HepG2 (cell line): ENCODE results near the gene RSPRY1. TPM values are rescaled to one million over a fixed set of nuclear protein-coding genes. Genes with fewer than 3 reads are reported as not detected.

Source experiments
- ATAC-seq: fragments of 200-7000 bp; cut with Tn5 transposase; 3 replicates; pipeline ENCODE4 v1.9.1; 2020; ENCODE audit warnings: mild to moderate bottlenecking, moderate library complexity
- BruUV-seq: library from RNA; stranded (reverse); fragments of 400-500 nt; replicated peaks from 2 replicates; lab custom pipeline; 2021; lab: Mats Ljungman, UMichigan
- CTCF ChIA-PET: fragments of 300-600 bp; formaldehyde crosslinking; extraction: SDS; loops from one replicate; lab custom pipeline; 2021; ENCODE audit warnings: low total read pairs, inconsistent platforms, low intra/inter-chr PET ratio; lab: Yijun Ruan, JAX
- POLR2A ChIA-PET: fragments of 350-600 bp; sonication (Branson Sonifier 250); formaldehyde crosslinking; loops from one replicate; lab custom pipeline; 2020; ENCODE audit warnings: antibody characterized with exemption, inconsistent platforms; lab: Yijun Ruan, JAX
- DNase-seq: peaks from one replicate; pipeline ENCODE4 v3.0.0-alpha.2; 2015; ENCODE audit warnings: low spot score
- FAIRE-seq: peaks from 3 replicates; lab custom pipeline; 2011; peaks lifted over from hg19 to GRCh38; lab: Jason Lieb, UNC
- H2AFZ ChIP-seq: one replicate; pipeline ENCODE4 v1.6.1; 2011; ENCODE audit warnings: low read length, inconsistent platforms
- H3K27ac ChIP-seq: fragments of 300-600 bp; 3 replicates; pipeline ENCODE4 v1.8.0; 2011; ENCODE audit warnings: mixed run types, mild to moderate bottlenecking, mixed read lengths, low read length, inconsistent platforms; ENCODE audit not compliant: insufficient read depth; ENCODE audit errors: extremely low read length
- H3K27me3 ChIP-seq, 2 experiments: fragments of 200-600 bp in 1 of 2; 2 replicates in 1 of 2; 3 replicates in 1 of 2; pipeline versions ENCODE4 v1.6.0 to v1.8.0; 2011; ENCODE audit warnings: low read length in 2 of 2, mild to moderate bottlenecking in 2 of 2, moderate library complexity in 2 of 2, inconsistent platforms in 1 of 2; ENCODE audit not compliant: insufficient read depth in 2 of 2, control insufficient read depth in 1 of 2
- H3K36me3 ChIP-seq, 2 experiments: fragments of 200-600 bp in 1 of 2; replicated peaks in 1 of 2; 2 replicates in 1 of 2; 3 replicates in 1 of 2; pipeline versions ENCODE4 v1.5.1 to v1.8.0; 2011; ENCODE audit warnings: low read length in 2 of 2, inconsistent platforms in 1 of 2; ENCODE audit not compliant: insufficient read depth in 2 of 2, control insufficient read depth in 1 of 2
- H3K4me1 ChIP-seq: 2 replicates; pipeline ENCODE4 v1.5.1; 2012; ENCODE audit warnings: low read length, inconsistent platforms; ENCODE audit not compliant: insufficient read depth
- H3K4me2 ChIP-seq: 2 replicates; pipeline ENCODE4 v1.6.0; 2011; ENCODE audit warnings: low read depth, low read length, inconsistent platforms
- H3K4me3 ChIP-seq, 3 experiments: fragments of 200-600 bp in 1 of 3; sonication (generic), shearing (Covaris generic) in 1 of 3; replicated peaks in 1 of 3; 2 replicates each; pipeline ENCODE4 v1.5.1; 2011 to 2016; ENCODE audit warnings: low read length in 3 of 3, inconsistent platforms in 2 of 3, low read depth in 2 of 3, mild to moderate bottlenecking in 2 of 3, control low read depth in 1 of 3, mixed read lengths in 1 of 3; ENCODE audit not compliant: insufficient read depth in 1 of 3
- H3K79me2 ChIP-seq: one replicate; pipeline ENCODE4 v1.6.1; 2011; ENCODE audit warnings: low read length, inconsistent platforms; ENCODE audit not compliant: insufficient read depth
- H3K9ac ChIP-seq: 2 replicates; pipeline ENCODE4 v1.6.0; 2011; ENCODE audit warnings: mild to moderate bottlenecking, low read depth, low read length, inconsistent platforms; ENCODE audit not compliant: insufficient read depth
- H3K9me3 ChIP-seq: 2 replicates; pipeline ENCODE4 v1.5.1; 2012; ENCODE audit warnings: mild to moderate bottlenecking, low read length
- H4K20me1 ChIP-seq: 2 replicates; pipeline ENCODE4 v1.6.0; 2011; ENCODE audit warnings: inconsistent platforms, mild to moderate bottlenecking, low read length, moderate library complexity; ENCODE audit not compliant: insufficient read depth
- BATF2 ChIP-seq: sonication (generic); formaldehyde crosslinking; IDR thresholded peaks from 2 replicates; pipeline ENCODE4 v1.8.0; 2022; ENCODE audit warnings: mild to moderate bottlenecking, missing genetic modification reagents, moderate library complexity
- FOXJ3 ChIP-seq: sonication (generic); formaldehyde crosslinking; IDR thresholded peaks from 2 replicates; pipeline ENCODE4 v1.4.0; 2020; ENCODE audit warnings: missing genetic modification reagents, mild to moderate bottlenecking, borderline replicate concordance
- HOXA7 ChIP-seq: sonication (generic); formaldehyde crosslinking; IDR thresholded peaks from 2 replicates; pipeline ENCODE4 v1.8.1; 2022; ENCODE audit warnings: mild to moderate bottlenecking, missing genetic modification reagents, moderate library complexity
- HOXA9 ChIP-seq: sonication (generic); formaldehyde crosslinking; IDR thresholded peaks from 2 replicates; pipeline ENCODE4 v1.8.1; 2022; ENCODE audit warnings: missing genetic modification reagents, mild to moderate bottlenecking, moderate library complexity, borderline replicate concordance
- HOXD1 ChIP-seq: sonication (generic); formaldehyde crosslinking; IDR thresholded peaks from 2 replicates; pipeline ENCODE4 v1.5.0; 2020; ENCODE audit warnings: missing genetic modification reagents
- MED13 ChIP-seq: sonication (generic); formaldehyde crosslinking; IDR thresholded peaks from 2 replicates; pipeline ENCODE4 v1.5.0; 2020; ENCODE audit warnings: missing genetic modification reagents
- MEF2D ChIP-seq: sonication (generic); formaldehyde crosslinking; IDR thresholded peaks from 2 replicates; pipeline ENCODE4 v1.5.1; 2020; ENCODE audit warnings: mild to moderate bottlenecking, missing genetic modification reagents
- SIX1 ChIP-seq: sonication (generic); formaldehyde crosslinking; IDR thresholded peaks from 2 replicates; pipeline ENCODE4 v1.4.0; 2020; ENCODE audit warnings: missing genetic modification reagents, borderline replicate concordance
- SRY ChIP-seq: sonication (generic); formaldehyde crosslinking; IDR thresholded peaks from 2 replicates; pipeline ENCODE4 v1.8.0; 2022; ENCODE audit warnings: mild to moderate bottlenecking, missing genetic modification reagents
- ZC3H13 ChIP-seq: sonication (generic); formaldehyde crosslinking; IDR thresholded peaks from 2 replicates; pipeline ENCODE4 v1.8.1; 2023; ENCODE audit warnings: mild to moderate bottlenecking, missing genetic modification reagents, moderate library complexity
- ZNF549 ChIP-seq: sonication (generic); formaldehyde crosslinking; IDR thresholded peaks from 2 replicates; pipeline ENCODE4 v1.5.0; 2020; ENCODE audit warnings: missing genetic modification reagents
- WGBS: methylation state at CpG from one replicate; pipeline ENCODE4 v1.1.6; 2017; ENCODE audit warnings: low lambda C conversion rate; 5-methylcytosine and 5-hydroxymethylcytosine counted together
- in situ Hi-C: cut with HindIII; loops from 2 replicates; pipeline ENCODE4 v1.10.0; 2017; ENCODE audit warnings: low pct_unique_long_range_greater_than_20kb; ENCODE audit not compliant: extremely low pct_ligation_motif_present
- intact Hi-C: fragments of 100-400 bp; cut with micrococcal nuclease; formaldehyde crosslinking; loops from one replicate; pipeline ENCODE4 v1.10.0; 2022; ENCODE audit not compliant: unreplicated experiment
- polyA plus RNA-seq, 8 experiments: library from polyadenylated mRNA; depleted of rRNA in 3 of 8; stranded (reverse) in 7 of 8; unstranded in 1 of 8; fragments of >200 nt; fragmentation: Illumina TruSeq in 4 of 8; extraction: Trizol in 4 of 8; gene quantifications; 2 replicates each; pipeline versions ENCODE4 v1.2.1 to v1.2.3, GENCODE V29; 2011 to 2016; ENCODE audit warnings: low read depth in 4 of 8, missing spikeins in 1 of 8, mixed read lengths in 1 of 8; ENCODE audit not compliant: insufficient read depth in 1 of 8
- total RNA-seq, 5 experiments: library from RNA; depleted of rRNA; stranded (reverse); fragments of >200 nt; fragmentation: Illumina TruSeq; extraction: Trizol; gene quantifications; 2 replicates each; pipeline ENCODE4 v1.2.3, GENCODE V29; 2016; ENCODE audit warnings: low read depth in 1 of 5
- TF ChIP-seq, protein P1 (sequence below): sonication (generic); formaldehyde crosslinking; IDR thresholded peaks from 2 replicates; pipeline ENCODE4 v1.5.0; 2020; ENCODE audit warnings: missing genetic modification reagents, mild to moderate bottlenecking, borderline replicate concordance
- TF ChIP-seq, protein P2 (sequence below), 2 experiments: fragments of 450-650 bp in 1 of 2; sonication (generic) in 1 of 2; formaldehyde crosslinking; IDR thresholded peaks; 2 replicates each; pipeline versions ENCODE4 v1.5.0 to v1.8.0; 2020 to 2022; ENCODE audit warnings: mild to moderate bottlenecking in 1 of 2, missing genetic modification reagents in 1 of 2
- TF ChIP-seq, protein P3 (sequence below), 2 experiments: sonication (generic) in 1 of 2; formaldehyde crosslinking in 1 of 2; IDR thresholded peaks; 2 replicates each; pipeline versions ENCODE4 v1.5.1 to v1.6.1; 2011 to 2020; ENCODE audit warnings: borderline replicate concordance in 1 of 2, low read depth in 1 of 2, low read length in 1 of 2, mild to moderate bottlenecking in 1 of 2, missing genetic modification reagents in 1 of 2, moderate library complexity in 1 of 2
- TF ChIP-seq, protein P4 (sequence below): sonication (generic); formaldehyde crosslinking; IDR thresholded peaks from 2 replicates; pipeline ENCODE4 v1.9.0; 2021; ENCODE audit warnings: missing genetic modification reagents, mild to moderate bottlenecking, borderline replicate concordance

Gene RSPRY1
- total and polyA plus RNA-seq, 2 of the 13 experiments (the other 11 are each of a cell fraction or from before 2014, with no cell fraction given) = 53.4 to 61.0 TPM

- TF ChIP-seq ZC3H13 (peak; percentile 22; the same call in 1 of the 2 replicates), HOXA7 (CRISPR knock-in tag) (0 out of 2 replicates have a peak, but pooled peaks have one; percentile 36), BATF2 (CRISPR knock-in tag) (0 out of 2 replicates have a peak, but pooled peaks have one; percentile 71), HOXD1 (0 out of 2 replicates have a peak, but pooled peaks have one; percentile 10), SIX1 (CRISPR knock-in tag) (no peak), SRY (CRISPR knock-in tag) (0 out of 2 replicates have a peak, but pooled peaks have one; percentile 11), MEF2D (CRISPR knock-in tag) (peak; percentile 45; the same call in 1 of the 2 replicates), MED13 (no peak), FOXJ3 (CRISPR knock-in tag) (0 out of 2 replicates have a peak, but pooled peaks have one; percentile 4), ZNF549 (CRISPR knock-in tag) (no peak), HOXA9 (CRISPR knock-in tag) (0 out of 2 replicates have a peak, but pooled peaks have one; percentile 75)
- TF ChIP-seq, protein P1, sequence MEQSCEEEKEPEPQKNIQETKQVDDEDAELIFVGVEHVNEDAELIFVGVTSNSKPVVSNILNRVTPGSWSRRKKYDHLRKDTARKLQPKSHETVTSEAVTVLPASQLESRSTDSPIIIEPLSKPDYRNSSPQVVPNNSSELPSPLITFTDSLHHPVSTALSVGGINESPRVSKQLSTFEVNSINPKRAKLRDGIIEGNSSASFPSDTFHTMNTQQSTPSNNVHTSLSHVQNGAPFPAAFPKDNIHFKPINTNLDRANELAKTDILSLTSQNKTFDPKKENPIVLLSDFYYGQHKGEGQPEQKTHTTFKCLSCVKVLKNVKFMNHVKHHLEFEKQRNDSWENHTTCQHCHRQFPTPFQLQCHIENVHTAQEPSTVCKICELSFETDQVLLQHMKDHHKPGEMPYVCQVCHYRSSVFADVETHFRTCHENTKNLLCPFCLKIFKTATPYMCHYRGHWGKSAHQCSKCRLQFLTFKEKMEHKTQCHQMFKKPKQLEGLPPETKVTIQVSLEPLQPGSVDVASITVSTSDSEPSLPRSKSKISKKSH (CRISPR knock-in tag) = no peak
- TF ChIP-seq, protein P2, sequence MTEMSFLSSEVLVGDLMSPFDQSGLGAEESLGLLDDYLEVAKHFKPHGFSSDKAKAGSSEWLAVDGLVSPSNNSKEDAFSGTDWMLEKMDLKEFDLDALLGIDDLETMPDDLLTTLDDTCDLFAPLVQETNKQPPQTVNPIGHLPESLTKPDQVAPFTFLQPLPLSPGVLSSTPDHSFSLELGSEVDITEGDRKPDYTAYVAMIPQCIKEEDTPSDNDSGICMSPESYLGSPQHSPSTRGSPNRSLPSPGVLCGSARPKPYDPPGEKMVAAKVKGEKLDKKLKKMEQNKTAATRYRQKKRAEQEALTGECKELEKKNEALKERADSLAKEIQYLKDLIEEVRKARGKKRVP (CRISPR knock-in tag; IDR thresholded peaks at IDR 0.05) = peak in 1 of 2 experiments; percentile 24; a peak in 1 of 4 replicates
- TF ChIP-seq, protein P3, sequence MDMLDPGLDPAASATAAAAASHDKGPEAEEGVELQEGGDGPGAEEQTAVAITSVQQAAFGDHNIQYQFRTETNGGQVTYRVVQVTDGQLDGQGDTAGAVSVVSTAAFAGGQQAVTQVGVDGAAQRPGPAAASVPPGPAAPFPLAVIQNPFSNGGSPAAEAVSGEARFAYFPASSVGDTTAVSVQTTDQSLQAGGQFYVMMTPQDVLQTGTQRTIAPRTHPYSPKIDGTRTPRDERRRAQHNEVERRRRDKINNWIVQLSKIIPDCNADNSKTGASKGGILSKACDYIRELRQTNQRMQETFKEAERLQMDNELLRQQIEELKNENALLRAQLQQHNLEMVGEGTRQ (IDR thresholded peaks at IDR 0.05; ENCODE audit: low read depth, low read length) = no peak
- TF ChIP-seq, protein P3 (CRISPR knock-in tag; IDR thresholded peaks at IDR 0.05; ENCODE audit: borderline replicate concordance) = no peak
- TF ChIP-seq, protein P4, sequence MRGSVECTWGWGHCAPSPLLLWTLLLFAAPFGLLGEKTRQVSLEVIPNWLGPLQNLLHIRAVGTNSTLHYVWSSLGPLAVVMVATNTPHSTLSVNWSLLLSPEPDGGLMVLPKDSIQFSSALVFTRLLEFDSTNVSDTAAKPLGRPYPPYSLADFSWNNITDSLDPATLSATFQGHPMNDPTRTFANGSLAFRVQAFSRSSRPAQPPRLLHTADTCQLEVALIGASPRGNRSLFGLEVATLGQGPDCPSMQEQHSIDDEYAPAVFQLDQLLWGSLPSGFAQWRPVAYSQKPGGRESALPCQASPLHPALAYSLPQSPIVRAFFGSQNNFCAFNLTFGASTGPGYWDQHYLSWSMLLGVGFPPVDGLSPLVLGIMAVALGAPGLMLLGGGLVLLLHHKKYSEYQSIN (CRISPR knock-in tag) = 0 out of 2 replicates have a peak, but pooled peaks have one; percentile 45
- WGBS = 10% methylated on average over 9 of the region's 9 CpGs
- Histone ChIP-seq H3K27ac (peak overlapping the region; percentile 52), H3K79me2 (peaks cover 7% of the 10 kb centered on the region), H3K9me3 (no peaks in the 10 kb centered on the region), H3K9ac (peak overlapping the region; percentile 65), H3K4me1 (peaks cover 40% of the 10 kb centered on the region), H4K20me1 (no peaks in the 10 kb centered on the region), H3K27me3 (no peaks in the 10 kb centered on the region), H3K4me3 (peak overlapping the region; percentile 60 to 81 (median 68); a peak in 5 of 6 replicates), H3K4me2 (peak overlapping the region; percentile 93), H2AFZ (peak overlapping the region; percentile 70), H3K36me3 (peaks cover 5 to 15% of the 10 kb centered on the region in 2 experiments; a peak in 4 of 5 replicates)
- in situ Hi-C loops (no loop called here), intact Hi-C loops (loop anchor here (2.0 kb wide), 1 partner anchor 56 kb away; no protein-coding TSS in a partner anchor)
- ChIA-PET CTCF (no interaction called here), POLR2A (interaction anchor here (1.0 to 2.5 kb wide), 13 partner anchors 9 to 619 kb away, joined by 3 to 20 read pairs (median 8); partner anchors contain the start of genes CPNE2, CX3CL1, PSME3IP1 and RSPRY1)
- BruUV-seq = TSS peak; percentile 87
- FAIRE-seq = no peak
- peak; percentile 17 for ATAC-seq
- no peak for DNase-seq
Measured at GRCh38 chr16:57244463-57244766, 58.3 kb downstream of the RSPRY1 start.
